GM19438 (cell line): ENCODE data around the gene DHFR2.

Experiments used
- ATAC-seq: cut with Tn5 transposase; IDR thresholded peaks from one replicate; pipeline ENCODE4 v1.9.1; 2021; ENCODE audit warnings: low read depth; ENCODE audit not compliant: unreplicated experiment

The DHFR2 gene

GRCh38 chr3:94008253-94008652, 54.5 kb downstream of the DHFR2 start:
- ATAC-seq, result no peak
